HG03066 (cell line): ENCODE results near the gene TSPAN10.

Source experiments
- ATAC-seq: cut with Tn5 transposase; IDR thresholded peaks from one replicate; pipeline ENCODE4 v1.9.1; 2021; ENCODE audit warnings: low read depth; ENCODE audit not compliant: unreplicated experiment

TSPAN10 gene

DNA sequence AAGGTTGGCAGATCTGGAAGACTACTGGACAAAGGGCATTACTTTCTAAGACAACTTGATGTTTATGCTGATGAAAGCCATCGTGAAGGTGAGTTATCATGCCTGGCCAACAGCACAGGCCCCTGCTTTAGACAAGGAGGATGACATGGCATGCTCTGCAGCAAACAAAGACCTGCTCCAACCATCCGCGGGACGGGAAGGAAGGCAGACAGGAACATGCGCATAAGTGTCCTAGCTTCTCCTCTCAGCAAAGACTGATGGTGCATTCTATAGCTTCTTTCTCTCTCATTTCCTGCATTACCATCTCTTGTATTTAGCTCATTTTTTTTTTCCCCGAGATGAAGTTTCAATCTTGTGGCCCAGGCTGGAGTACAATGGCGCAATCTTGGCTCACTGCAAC, 5.5 kb upstream of the TSPAN10 start:
- ATAC-seq = no peak

GRCh38 chr17:81635431-81635830, 1.6 kb upstream of the TSPAN10 start:
- ATAC-seq = no peak

DNA sequence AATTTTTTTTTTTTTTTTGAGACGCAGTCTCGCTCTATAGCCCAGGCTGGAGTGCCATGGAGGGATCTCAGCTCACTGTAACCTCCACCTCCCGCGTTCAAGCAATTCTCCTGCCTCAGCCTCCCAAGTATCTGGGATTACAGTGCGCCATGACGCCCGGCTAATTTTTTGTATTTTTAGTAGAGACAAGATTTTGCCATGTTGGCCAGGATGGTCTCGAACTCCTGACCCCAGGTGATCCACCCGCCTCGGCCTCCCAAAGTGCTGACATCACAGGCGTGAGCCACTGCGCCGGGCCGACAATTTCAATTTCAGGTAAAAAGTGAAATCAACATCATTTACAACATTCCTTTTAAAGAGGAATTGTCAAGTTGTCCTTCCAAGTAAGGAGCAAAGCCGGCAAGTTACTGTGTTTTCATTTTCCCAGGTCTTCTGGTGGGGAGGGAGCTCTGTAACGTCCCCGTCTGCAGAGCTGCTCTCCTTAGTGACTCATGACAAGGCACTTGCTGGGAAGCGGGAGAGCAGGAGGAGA, 957 bp upstream of the TSPAN10 start:
- ATAC-seq = no peak

- no peak for ATAC-seq
Observed at GRCh38 chr17:81638683-81639082, 1.7 kb downstream of the TSPAN10 start.

DNA sequence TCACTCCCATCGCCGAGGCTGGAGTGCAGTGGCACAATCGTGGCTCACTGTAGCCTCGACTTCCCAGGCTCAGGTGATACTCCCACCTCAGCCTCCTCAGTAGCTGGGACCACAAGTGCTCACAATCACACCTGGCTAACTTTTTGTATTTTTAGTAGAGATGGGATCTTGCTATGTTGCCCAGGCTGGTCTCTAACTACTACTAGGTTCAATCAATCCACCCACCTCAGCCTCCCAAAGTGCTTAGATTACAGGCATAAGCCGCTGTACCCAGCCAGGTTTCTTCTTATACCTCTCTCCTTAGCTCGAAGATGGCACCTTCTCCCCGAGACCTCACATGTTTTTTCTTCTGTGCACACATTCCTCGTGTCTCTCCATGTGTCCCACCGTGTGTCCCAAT, 3.0 kb downstream of the TSPAN10 start:
- ATAC-seq = no peak

- no peak for ATAC-seq
Observed at GRCh38 chr17:81641825-81642489, 5.0 kb downstream of the TSPAN10 start.

DNA sequence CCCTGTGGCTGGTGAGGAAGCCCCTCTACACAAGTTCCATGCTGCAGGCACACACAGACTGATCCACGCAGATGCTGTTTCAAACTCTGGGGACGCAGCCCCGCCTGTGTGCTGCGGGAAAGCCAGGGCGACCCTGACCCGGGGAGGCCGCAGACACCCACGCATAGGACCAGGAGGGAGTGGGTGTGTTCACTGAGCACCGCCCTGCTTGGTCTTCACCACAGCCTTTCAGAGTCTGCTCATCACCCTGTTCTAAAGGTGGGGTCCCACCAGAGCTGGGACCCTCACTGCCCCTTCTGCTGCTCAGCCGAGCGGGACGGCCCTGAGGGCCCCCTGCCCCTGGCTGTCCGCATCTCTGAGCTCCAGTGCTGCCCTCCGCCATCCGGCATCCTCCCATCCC, 7.5 kb downstream of the TSPAN10 start:
- no peak for ATAC-seq

DNA sequence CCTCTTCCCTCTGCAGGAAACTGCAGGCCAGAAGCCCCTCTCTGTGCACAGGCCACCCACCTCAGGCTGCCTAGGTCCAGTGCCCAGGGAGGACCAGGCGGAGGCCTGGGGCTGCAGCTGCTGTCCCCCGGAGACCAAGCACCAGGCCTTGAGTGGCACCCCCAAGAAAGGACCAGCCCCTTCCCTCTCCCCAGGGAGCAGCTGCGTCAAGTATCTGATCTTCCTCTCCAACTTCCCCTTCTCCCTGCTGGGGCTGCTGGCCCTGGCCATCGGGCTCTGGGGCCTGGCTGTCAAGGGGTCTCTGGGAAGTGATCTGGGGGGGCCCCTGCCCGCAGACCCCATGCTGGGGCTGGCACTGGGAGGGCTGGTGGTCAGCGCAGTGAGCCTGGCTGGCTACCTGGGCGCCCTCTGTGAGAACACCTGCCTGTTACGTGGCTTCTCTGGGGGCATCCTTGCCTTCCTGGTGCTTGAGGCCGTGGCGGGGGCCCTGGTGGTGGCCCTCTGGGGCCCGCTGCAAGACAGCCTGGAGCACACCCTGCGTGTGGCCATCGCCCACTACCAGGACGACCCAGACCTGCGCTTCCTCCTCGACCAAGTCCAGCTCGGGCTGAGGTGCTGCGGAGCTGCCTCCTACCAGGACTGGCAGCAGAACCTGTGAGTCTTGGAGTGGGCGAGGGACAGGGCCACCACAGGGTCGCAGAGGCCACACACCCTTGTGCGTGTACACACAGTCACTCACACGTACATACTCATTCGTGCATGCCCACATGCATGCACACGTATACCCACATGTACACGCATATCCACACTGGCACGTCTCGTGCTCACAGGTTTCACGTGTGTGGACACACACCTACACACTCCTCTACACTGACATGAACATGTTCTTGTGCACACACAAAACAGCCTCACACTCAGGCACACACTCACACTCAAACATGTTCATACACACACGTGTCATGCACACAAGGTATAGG, 8.3 kb downstream of the TSPAN10 start:
- no peak for ATAC-seq

DNA sequence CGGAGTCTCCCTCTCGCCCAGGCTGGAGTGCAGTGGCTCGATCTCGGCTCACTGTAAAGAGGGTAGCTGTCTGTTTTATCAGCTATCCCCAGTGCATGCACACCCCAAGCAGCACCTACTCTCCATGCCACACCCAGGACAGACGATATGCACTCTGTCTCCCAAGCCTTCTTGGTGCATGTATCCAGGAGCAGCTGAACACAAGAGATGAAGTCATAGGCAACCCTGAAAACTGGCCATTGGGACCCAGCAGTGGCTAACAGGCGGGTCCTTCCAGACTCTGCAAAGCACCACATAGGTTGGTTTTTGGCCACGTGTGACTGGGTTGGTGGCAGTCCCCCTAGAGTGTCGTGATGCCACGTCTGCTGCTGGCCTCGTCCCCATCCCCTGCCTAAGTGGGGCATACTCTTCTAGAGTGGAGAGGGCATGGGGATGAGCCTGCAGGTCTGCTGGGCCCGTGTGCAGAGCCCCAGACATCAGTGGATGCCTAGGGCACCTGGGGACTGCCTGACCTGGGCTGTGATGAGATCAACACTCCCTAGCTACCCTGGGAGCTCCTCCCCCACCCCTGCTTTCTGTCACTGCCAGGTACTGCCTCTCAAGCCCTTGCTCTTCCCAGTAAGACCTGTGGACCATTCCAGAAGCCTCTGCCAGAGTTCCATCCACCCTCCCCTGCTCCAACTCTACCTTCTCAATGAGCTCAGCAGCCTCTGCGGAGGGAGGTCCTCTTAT, 10.0 kb downstream of the TSPAN10 start:
- ATAC-seq = no peak

DNA sequence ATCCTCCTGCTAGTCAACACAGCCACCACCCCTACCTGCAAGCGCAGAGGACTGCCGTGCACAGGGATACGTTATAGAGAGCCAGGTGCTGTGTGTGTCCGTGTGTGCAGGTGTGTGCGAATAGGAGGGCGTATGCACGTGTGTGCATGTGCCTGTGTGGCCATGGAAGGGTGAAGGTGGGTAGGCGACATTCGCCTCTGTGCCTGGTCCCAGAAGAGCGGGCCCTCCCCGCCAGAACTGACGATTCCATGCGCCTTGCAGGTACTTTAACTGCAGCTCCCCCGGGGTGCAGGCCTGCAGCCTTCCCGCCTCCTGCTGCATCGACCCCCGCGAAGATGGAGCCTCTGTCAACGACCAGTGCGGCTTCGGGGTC, 10.6 kb downstream of the TSPAN10 start:
- ATAC-seq = no peak

DNA sequence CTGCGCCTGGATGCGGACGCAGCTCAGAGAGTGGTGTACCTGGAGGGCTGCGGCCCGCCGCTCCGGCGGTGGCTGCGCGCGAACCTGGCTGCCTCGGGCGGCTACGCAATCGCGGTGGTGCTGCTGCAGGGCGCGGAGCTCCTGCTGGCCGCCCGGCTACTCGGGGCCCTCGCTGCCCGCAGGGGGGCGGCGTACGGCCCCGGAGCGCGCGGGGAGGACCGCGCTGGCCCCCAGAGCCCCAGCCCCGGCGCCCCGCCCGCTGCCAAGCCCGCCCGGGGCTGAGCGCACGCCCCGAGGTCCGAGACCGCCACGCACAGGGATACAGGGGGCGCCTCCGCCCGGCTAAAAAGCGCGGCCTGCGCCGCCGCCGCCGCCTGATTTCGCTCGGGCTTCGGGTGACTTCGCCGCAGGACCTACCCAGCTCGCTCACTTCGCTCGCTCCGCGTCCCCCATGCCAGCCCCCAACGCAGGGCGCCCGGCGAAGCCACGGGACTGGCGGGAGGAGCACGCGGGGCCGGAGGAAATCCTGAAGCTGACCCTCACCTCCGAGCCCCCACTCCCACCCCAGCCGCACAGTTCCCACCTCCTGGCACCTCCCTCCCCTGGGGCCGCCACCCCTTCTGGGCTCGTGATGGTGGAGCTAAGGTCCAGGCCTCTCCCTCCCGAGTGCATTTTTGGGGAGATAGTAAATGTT, 11.2 kb downstream of the TSPAN10 start:
- ATAC-seq = no peak

GRCh38 chr17:81648707-81649085, 11.7 kb downstream of the TSPAN10 start:
- ATAC-seq = no peak

DNA sequence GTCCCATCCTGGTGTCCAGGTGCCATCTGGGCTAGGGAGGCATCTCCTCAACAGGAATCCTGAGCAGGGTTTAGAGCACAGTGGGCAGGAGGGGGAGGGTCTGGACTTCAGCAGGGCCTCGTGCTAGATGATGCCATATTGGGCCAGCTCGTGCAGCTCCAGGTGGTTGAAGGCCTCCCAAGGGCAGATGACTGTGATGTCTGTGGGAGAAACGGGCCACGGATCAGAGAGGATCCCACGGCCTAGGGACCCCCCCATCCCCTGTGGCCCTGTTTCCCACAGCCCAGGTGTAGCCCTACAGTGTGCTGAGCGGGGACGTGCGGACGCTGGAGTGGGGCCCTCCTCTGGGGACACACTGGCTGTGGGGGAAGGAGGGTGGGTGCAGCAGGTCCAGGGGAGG, 14.0 kb downstream of the TSPAN10 start:
- no peak for ATAC-seq

DNA sequence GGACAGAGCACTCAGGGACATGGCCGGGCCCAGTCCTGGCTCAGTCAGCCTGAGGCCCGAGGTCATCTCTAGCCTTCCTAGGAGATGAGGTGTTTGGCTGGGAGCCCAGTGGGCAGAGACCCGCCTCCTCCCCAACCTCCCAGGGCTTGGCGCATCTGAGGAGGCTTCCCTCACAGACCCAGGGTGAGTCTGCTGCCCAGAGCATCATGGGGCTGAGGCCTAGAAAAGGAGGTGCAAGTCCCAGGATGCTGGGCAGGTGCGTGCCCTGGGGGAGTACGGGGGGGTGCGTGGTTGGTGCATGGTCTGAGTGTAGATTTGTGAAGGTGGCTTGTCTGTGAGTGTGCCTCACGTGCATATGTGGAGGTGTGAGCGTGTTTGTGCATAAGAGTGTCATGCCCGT, 14.7 kb downstream of the TSPAN10 start:
- ATAC-seq = no peak

DNA sequence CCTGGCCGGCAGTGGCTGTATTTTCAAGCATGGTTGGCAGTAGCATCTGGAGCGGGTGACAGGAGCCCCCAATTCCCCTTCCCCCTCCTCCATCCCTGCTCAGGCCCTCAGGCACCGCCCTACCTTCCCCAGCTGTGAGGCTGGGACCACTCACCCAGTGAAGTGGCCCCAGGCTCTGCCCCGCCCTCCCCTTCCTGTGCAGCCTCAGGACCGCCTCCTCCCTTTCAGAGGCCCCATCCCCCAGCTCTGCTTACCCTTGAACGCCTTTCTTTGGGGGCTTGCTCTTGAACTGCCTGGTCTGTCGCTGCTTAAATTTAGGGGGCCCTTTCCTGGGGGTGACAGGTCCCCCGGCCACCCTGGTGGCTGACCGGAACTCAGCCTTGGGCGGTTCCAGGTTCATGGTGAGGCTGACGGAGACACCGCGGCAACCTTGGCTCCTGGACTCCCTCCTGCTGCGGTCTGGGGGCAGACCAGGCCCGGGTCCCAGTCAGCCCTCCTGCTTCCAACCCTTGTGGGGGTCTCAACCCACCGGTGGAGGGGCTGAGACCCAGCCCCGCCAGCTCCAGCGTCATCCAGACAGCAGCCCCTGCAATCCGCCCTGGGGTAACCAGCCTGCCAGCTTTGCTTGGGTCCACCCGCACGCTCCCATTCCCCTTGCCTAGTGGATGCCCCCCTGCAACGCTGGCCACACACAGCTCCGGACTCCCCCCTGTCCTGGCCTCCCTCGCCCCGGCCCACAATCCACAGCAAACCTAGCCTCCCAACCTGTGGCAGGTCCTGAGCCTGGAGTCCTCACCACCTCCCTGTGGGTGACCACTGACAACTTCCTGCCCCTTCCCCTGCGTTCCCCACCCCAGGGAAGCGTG, 16.1 kb downstream of the TSPAN10 start:
- ATAC-seq = no peak

GRCh38 chr17:81655378-81656117, 18.6 kb downstream of the TSPAN10 start:
- no peak for ATAC-seq

DNA sequence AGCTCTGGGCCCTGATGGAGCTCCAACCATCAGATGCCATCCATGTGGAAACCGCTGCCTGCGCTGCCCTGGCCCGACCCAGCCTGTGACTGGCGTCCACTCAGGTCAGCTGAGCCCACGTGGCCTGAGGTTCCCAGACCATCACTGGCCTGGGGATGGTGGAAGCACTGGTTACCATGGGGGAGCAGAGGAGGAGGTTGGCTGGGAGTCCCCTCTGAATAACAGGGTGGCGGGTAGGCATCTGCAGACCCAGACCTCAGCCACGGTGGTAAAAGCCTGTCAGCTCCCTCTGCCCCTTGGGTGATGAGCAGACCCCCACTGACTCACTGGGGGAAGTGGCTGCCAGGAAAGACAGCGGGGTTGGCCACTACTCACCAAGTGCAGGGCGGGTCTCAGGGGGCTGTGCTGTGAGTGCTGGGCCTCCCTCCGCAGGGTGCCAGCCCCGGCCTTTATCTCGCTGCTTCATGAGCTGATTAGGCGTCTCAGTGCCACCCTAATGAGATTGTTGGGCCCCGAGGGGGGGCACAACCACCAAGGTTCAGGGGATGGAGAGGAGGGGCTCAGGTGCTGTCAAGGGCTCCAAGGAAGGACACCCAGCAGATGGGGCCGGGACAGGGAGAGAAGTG, 19.2 kb downstream of the TSPAN10 start, which contains the start of gene PDE6G:
TSS of gene PDE6G (minus strand) at position 425 of the 626 bp plus-strand sequence. CDS start 3,237 bp downstream, outside the sequence.
- ATAC-seq = no peak

- no peak for ATAC-seq
Observed at GRCh38 chr17:81656835-81657234, 19.8 kb downstream of the TSPAN10 start.
